Measurements from ENCODE around the gene CYB5RL.
"Not testable (repeated sequence)": the region's sequence is repeated elsewhere in the genome, so short reads cannot be mapped to it uniquely, and the experiment has no call there.

Gene CYB5RL

DNA sequence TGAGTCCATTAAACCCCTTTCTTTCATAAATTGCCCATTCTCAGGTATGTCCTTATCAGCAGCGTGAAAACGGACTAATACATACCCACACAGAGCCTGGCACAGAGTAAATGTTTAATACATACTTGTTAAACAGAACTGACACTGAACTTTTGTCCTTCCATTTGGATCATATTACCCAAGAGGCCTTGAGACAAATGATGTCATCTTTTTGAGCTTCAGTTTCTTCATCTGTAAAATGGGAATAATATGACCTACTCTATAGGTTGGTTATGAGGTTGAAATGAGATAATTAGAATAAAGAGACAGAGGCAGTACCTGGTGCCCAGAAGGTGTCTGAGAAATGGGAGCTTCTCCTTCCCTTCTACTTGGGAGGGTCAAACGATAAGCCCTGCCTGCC lies 13.8 kb downstream of the CYB5RL start:
- no peak for DNase-seq

DNA sequence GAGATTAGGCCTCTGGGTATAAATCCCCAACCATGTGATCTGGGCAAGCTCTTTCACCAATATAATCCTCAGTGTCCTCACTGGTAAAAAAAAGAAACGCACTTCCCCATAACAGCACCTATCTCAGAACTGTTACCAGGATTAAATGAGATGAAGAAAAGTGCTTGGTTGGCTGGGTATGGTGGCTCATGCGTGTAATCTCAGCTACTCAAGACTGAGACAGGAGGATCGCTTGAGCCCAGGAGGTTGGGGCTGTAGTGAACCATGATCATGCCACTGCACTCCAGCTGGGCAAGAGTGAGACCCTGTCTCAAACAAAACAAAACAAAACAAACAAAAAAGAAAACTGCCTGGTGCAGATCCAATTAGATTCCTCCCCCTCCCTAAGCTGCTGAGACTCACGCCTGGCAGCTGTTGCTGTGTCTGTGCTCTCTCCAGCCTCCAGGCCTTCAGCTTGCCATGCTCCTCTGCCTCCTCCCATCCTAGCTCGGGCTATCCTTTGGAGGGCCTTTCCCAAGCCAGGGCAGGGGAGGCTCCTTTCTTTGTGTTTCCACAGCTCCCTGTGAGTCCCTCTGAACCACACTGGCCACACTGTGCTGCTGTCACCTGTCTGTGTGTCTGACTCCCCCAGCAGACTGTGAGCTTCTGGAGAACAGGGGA lies 19.0 kb downstream of the CYB5RL start:
- DNase-seq, result no peak

DNA sequence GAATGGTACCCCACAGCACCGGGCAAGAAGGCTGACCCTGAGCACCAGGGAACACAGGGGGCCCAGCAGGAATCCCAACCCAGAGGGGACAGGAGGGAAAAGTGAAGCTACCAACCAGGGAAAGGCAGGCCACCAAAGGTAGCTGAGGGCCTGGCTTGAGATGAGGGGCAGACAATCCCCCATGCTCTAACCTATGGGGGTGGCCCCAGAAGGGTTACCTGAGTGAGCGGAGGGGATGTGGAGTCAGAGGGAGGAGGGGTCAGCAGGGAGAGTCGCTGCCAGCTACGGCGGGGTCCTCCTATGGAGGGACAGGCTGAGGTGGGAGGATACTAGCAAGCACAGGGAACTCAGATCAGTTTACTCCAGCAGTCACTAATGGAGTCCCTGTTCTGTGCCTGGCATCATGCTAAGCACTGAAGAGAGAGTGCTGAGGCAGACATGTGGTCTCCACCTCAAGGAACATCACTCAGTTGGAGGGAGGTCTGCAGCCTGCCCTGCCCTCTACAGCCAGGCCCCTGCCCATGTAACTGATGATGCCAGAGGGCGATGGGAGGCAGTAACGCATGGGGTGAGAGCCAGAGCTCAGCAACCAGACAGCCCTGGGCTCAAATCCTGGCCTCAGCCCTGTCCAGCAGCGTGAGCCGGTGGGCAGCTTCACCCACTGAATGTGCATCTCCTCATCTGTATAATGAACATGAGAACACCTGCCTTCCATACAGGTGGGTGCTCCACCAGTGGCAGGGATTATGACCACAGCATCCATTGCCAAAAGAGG lies 21.3 kb downstream of the CYB5RL start:
- no peak for DNase-seq

DNA sequence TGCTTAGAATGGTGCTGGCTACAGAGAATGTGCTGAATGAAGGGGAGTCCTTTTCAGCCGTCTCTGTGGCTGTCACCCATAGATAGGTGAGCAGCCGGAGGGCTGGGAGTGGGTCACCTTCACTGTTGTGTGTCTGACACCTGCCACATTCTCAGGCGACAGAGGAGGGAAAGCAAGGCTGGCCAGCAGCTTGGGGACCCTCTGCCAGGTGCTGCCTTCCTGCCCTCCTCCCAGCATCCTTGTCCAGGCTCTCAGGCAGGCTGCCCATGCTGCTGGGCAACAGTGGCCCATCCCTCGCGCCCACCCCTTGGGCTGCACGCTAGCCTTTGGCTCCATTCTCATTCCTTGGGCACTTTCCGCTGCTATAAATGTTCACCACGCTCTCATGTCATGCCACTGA lies 22.1 kb downstream of the CYB5RL start:
- no peak for DNase-seq

DNA sequence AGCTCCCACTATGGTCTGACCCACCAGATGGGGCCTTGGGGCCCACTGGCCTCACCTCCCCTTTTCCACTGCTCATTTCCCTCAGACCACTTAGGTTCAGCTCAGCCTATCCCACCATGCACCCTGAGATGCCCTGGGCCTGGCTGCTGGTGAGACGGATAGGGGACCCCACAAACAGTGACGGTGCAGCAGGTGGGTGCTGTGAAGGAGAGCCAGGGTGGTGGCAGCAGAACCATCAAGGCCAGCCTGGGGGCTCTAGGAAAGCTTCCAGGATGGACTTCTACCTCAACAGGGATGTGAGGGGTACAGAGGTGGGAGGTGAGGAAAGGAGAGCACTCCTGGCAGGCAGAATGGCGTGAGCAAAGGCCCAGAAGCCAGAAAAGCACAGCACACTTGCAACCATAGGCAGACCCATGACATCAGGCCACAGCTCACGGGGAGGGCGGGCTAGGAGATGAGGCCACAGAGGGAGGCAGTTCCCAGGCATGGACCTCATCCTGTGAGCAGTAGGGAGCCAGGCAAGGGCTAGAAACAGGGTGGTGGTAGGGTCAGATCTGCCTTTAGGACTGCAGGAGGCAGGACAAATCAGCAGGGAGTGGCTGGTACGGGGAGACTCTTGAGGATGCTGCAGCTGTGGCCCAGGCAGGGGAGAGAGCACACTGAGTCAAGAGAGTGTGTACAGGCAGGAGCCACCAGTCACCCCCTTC lies 23.1 kb downstream of the CYB5RL start:
- DNase-seq, result no peak

DNA sequence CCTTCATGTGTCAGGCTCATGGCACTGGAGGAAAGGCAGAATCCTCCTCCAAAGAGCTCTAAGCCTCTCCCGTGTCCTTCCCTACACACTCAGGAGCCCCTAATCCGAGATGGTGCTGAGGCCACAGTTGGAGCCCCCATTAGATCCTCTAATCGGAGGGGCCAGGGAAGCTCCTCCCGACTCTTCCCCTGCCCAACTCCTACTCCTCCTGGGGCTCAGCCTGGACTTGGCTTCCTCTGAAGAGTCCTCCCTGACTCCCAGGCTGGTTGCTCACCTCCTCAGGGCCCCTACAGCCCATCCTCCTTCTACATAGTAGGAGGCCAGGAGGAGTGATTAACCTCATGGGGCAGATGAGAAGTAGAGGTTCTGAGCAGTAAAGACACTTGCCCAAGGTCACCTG lies 25.7 kb downstream of the CYB5RL start:
- no peak for DNase-seq

DNA sequence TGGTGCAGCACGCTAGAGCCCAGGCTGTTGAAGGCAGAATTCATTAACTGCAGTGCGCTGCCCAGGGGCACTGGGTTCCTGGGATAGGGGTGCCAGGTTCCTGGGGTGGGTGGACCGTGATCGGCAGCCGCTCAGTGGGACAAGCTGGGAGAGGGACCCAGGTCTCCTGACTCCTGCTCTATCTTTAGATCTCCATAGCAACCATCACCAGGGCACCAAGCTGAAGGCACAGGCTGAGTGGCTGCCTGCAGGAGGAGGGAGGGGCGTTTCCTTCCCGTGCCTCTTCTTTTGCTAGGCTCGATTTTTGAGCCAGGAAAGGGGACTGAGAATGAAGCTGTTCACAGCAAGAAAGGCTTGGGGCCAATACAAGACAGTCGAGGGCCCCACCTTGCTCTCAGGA lies 26.1 kb downstream of the CYB5RL start:
- DNase-seq, result no peak

DNA sequence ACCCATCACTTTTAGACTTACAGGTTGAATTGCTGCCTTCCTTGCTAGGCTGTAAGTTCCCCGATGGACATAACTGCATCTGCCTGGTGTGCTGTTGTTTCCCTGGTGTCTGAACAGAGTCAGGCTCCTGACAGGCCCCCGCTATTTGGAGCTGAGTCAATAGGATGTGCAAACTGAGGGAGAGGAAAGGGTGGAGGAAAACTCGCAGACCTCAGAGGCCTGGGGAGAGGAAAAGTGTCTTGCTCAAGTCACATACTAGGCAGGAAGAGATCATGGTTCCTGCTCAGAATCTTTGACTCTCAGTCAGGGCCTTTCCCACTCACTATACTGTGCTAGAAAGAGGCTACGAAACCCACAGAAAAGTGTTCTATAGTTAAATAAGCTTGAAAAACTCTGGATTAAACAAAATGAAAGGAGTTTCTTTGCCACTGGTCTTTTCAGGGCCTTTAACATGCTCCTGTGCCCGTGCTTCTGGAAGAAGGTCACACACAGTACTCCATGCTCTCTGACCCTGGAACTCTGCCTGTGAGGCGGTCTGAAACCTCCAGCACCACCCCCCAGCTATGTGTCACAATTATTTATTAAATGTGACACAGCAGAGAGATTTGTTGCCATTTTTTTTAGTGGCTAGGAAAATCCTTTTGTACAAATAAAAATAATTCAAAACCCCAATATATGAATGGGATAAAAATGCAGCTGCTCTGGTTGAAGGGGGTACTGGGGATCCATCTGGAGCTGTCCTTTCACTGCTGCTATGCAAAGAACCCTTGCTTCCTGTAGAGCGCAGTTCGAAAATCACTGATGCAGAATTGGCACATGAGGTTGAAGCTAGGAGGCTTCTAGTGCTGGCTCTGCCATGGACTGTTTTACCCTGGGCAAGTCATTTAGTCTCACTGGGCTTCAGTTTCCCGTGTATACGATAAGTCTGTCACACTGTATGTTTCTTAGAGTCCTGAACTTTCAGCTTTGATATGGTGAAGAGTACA lies 26.9 kb downstream of the CYB5RL start:
- no peak for DNase-seq

DNA sequence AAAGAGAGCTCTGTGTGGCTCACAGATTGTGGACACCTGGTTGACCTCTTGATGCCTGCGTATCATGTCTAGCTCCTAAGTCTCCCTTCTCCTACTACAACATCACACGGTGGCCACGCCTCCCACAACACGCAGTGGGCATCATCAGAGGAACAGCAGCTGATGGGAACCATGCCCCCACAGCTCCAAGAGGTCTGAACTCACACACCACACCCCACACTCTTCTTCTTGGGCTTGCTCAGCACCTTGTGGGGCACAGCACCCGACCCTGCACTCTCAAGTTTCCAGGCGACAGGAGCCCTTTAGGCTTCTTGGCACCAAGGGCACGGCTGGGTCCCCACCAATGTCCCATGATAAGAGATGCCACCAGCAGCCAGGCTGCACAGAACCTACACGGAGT lies 28.2 kb downstream of the CYB5RL start:
- no peak for DNase-seq

DNA sequence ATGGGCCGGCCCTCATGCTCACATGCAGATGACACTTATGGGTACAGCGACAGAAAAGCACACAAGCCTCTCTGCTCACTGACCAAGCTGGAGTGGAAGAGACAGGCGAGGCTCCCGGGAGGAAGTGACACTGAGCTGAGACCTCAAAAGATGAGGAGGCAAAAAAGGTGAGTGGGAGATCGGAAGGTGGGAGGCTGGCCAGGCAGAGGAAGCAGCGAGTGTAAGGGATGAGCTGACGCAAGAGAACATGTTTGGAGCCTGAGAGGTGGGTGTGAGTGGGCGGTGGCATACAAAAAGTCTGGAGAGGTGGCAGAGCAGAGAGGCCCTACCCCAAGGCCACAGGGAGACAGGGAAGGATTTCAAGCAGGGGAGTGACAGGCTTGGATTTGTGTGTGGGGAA lies 28.8 kb downstream of the CYB5RL start:
- no peak for DNase-seq

DNA sequence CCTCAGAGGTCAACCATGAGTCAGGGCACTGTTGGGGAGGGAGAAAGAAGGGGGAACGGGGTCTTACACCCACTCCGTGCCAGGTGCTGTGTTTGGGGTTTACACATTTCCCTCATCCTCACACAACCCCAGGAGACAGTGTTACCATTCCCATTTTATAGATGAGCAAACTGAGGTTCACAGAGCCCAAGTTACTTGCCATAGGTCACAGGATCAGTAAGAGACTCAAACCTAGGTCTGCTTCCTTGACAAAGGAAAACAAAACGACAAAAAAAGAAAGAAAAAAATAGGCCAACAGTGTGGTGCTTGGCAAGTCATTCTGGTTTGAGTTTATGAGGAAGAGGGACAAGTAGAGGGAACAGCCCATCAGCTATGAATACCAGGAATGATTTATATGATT lies 30.8 kb downstream of the CYB5RL start:
- no peak for DNase-seq

DNA sequence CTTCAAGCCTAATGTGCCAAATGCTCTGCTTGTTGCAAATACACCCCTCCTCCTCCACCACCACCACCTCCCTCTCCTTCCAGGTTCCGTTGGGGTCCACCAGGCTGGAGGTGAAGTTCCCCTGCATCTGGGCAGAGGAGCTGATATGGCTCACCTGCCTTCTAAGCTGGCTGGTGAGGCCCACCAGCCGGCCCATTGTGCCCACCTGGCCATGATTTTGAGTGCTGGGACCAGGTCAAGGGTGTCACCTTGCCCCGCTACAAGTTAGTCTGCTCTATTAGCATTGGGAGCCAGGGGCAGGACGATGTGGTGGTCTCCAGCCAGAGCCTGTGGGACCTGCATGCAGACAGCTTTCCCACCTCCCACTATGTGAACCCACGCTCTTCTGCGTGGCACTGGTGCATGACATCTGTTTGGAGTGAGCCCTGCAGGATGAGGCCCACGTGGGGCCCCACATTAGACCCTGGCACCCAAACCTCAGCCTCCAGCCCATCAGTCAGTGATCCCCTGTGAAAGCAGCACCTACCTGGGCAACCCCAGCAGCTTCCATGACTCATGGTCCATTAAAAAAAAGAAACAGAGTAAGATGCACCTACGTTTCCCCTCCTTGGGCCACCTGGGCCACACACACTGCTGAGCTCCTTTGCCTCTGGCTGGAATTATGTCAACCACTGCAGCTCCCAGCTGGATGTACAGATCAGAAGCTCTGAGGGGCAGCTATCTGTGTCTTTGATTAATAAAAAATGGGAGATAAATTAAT lies 31.4 kb downstream of the CYB5RL start:
- no peak for DNase-seq

DNA sequence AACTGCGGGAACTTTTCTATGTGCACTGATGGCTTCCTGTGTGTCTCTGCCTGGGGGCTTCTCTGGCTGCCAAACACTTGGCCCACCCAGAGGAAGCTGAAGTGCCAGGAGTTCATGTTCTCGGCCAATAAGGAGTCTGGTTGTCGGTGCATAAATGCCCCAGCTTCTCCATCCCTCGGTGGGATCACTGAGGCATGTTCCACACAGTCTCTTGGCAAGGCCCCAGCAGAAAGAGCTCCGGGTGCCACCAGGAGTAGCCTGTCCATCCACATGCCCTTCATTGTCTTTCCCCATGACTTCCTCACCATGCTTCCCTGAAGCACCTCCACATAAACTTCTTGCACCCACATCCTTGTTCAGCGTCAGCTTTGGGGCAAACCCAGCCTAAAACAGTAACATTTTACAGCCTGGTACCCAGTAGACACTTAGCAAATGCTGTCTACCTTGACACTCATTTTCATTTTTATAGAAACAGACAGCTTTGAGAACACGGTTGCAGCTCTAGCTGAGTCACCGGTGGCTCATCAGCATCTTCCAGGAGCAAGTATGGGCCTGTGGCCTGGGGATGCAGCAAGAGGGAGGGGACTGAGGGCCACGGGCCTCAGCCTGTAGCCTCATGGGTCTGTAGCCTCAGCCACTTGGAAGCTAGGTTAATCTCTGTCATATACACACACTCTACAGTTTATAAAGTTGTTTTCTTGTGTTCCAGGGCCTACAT lies 32.2 kb downstream of the CYB5RL start:
- DNase-seq, result no peak

DNA sequence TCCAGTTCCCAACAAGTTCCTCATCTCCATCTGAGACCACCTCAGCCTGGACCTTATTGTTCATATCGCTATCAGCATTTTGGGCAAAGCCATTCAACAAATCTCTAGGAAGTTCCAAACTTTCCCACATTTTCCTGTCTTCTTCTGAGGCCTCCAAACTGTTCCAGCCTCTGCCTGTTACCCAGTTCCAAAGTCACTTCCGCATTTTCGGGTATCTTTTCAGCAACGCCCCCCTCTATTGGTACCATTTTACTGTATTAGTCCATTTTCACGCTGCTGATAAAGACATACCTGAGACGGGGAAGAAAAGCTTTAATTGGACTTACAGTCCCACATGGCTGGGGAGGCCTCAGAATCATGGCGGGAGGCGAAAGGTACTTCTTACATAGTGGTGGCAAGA lies 33.5 kb downstream of the CYB5RL start:
- DNase-seq, result not testable (repeated sequence)

DNA sequence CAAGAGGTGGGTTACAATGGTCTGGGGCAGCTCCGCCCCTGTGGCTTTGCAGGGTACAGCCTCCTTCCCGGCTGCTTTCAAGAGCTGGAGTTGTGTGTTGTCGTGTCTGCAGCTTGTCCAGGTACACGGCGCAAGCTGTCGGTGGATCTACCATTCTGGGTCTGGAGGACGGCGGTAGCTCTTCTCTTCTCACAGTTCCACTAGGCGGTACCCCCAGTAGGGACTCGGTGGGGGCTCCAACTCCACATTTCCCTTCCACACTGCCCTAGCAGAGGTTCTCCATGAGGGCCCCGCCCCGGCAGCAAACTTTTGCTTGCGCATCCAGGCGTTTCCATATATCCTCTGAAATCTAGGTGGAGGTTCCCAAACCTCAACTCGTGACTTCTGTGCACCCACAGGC lies 34.7 kb downstream of the CYB5RL start:
- no peak for DNase-seq

DNA sequence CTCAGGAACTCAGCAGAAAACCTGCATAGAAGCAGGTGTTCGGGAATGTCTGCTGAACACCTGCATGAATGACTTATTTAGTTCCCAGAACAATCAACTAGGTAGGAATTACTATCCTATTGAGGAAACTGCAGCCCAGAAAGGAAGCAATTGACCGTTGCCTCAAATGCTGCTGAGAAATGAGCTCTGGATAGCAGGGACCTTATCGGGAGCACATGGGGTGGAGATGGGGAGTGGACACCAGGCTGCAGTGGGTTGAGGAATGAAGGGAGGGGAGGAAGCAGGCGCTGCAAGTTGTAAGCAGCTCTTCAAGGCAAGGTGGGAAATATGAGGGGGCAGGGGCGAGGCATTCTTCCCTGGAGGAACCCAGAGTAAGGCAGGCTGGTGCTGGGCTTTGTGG lies 36.3 kb downstream of the CYB5RL start:
- no peak for DNase-seq

DNA sequence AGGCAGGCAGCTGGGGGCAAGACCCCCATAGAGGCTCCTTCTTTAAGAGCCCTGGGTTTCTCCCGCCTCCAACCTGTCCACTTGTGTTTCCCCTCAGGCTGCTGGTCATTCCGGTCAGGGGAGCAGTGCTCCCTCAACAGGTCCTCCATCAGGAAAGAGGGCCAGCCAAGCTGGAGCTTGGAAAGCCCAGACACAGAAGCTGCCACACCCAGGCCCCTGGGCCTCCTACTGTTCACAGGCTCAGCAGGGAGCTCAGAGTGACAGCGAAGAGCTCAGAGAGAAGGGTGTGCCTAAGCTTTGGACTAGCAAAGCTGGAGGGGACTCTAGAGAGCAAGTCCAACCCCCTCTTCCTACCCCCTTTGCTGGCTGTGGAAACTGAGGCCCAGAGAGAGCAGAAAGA lies 36.8 kb downstream of the CYB5RL start:
- DNase-seq, result no peak

DNA sequence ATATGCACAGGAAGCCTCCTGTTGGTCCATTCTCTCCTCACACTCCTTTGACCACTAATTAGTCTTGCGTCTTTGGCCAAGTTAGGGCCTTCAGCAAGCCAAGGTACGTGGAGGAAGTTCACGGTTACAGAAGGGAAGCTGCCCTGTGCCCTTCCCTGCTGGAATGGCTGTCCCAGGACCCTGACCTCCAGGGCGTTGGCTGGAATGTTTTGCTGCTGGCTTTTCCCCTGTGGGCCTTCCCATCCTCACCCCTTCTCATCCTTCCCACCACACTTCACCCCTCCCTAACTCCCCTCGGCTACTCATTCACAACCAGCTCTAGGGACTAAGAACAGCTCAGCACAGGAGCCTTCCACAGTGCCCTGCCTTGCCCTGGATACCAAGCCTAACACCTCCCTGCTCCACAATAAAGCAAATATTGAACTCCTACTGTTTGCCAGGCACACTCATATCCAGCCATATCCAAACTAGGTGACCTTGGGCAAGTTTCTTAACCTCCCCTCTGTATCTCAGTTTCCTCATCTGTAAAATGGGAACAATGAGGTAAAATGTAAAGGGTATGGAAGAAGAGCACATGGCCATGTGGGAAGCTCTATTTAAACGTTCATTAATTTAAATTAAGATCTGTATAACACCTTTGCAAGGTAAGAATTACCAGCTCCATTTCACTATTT lies 38.2 kb downstream of the CYB5RL start:
- DNase-seq, result no peak

DNA sequence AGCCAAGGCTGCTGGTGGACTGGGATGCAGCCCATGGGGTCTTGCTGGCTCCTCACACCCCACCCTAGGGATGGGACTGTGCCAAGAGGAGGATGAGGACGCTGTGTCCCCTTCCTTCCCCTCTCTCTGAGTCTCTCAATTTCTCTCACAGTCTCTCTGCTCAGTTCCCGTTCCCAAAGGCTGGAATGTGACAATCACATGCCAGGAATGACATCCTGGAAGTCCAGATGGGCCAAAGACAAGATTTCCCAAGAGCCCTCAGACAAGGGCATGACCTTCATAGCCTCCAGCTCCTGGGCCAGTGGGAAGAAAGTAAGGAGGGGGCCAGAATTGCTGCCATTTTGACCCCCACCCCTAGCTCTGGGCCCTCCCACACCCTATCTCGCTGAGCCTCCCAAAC lies 39.5 kb downstream of the CYB5RL start:
- no peak for DNase-seq

DNA sequence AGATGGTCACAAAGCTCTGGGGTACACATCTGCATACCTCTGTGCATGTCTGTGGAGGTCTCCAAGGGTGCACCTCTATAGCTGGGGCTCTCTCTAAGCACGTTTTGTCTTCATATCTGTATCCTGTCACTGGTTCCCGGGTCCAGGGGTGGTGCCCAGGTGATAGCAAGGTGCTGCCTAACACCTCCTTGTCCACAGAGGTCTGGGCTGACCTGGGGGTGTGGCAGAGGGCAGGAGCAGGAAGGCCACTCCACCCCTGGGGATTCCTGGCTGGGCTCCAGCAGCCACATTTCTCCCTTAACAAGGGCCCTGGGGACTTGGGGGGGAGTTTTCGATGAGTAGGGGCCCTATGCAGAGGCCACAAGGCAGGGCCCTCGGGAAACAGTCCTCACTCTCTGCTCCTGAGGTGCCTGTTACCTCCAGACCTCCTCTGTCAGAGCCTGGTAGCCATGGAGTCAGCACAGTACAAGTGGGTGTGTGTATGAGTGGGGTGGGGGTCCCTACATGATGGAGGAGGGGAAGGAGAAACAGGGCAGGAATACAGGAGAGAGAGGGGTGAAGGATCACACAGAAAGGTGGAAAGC lies 40.0 kb downstream of the CYB5RL start:
- DNase-seq, result no peak

DNA sequence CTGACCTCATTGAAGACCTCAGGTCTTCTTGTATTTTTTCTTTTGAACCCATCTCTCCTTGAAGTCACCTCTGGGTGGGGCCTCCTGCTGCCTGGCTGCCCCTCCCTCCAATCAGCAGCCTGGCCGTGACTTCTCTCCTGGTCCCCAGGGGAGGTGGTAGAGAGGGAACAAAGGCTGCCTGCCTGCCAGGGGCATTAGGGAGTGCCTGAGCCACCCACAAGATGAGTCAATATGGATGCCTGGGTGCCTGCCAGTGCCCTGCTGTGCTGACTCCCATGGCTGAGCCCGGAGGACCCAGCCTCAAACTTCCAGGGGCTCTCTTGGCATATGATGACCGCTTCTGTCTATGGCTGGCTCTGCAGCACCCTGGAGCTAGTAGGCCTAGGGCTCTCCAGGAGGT lies 41.8 kb downstream of the CYB5RL start:
- no peak for DNase-seq

Data from AML-193 (cell line).